CD4-positive, alpha-beta T cell (primary cell): ENCODE measurements around the gene NADK2. TPM values are rescaled to one million over a fixed set of nuclear protein-coding genes. Genes with fewer than 3 reads are reported as not detected.

Experiments
- ATAC-seq: fragments of 200-7000 bp; cut with Tn5 transposase; one replicate; pipeline ENCODE4 v1.10.0; 2022; ENCODE audit warnings: mild to moderate bottlenecking; ENCODE audit not compliant: poor library complexity
- CTCF ChIA-PET: fragments of 350-600 bp; sonication (Branson Sonifier 250); formaldehyde crosslinking; loops from one replicate; lab custom pipeline; 2021; ENCODE audit warnings: antibody characterized with exemption, inconsistent platforms; lab: Charles Lee
- POLR2A ChIA-PET: fragments of 350-600 bp; sonication (Branson Sonifier 250); formaldehyde crosslinking; loops from one replicate; lab custom pipeline; 2021; ENCODE audit warnings: antibody characterized with exemption, inconsistent platforms; lab: Charles Lee
- DNase-seq, 14 experiments: peaks; one replicate each; pipeline ENCODE4 v3.0.0-alpha.2; 2013 to 2020; ENCODE audit warnings: mixed read lengths in 2 of 14
- H3K27ac ChIP-seq, 2 donors: one replicate each; pipeline versions ENCODE4 v1.5.1 to v1.7.0; 2013; ENCODE audit warnings: low read length in 2 of 2, low read depth in 1 of 2, mild to moderate bottlenecking in 1 of 2
- H3K27me3 ChIP-seq, 2 experiments: 1 replicate in 1 of 2; 2 replicates in 1 of 2; pipeline versions ENCODE4 v1.6.1 to v1.7.0; 2013; ENCODE audit warnings: low read length in 2 of 2, control low read depth in 1 of 2, mild to moderate bottlenecking in 1 of 2, moderate library complexity in 1 of 2; ENCODE audit not compliant: insufficient read depth in 2 of 2, control insufficient read depth in 1 of 2
- H3K36me3 ChIP-seq: one replicate; pipeline ENCODE4 v1.6.1; 2013; ENCODE audit warnings: low read length, control low read depth; ENCODE audit not compliant: insufficient read depth
- H3K4me1 ChIP-seq: one replicate; pipeline ENCODE4 v1.6.1; 2013; ENCODE audit warnings: low read length, control low read depth; ENCODE audit not compliant: insufficient read depth
- H3K4me3 ChIP-seq: one replicate; pipeline ENCODE4 v1.5.1; 2013; ENCODE audit warnings: mild to moderate bottlenecking, low read length, moderate library complexity
- H3K9me3 ChIP-seq, 2 experiments: 1 replicate in 1 of 2; 2 replicates in 1 of 2; pipeline versions ENCODE4 v1.6.1 to v1.7.0; 2013; ENCODE audit warnings: low read length in 2 of 2, mild to moderate bottlenecking in 2 of 2, control low read depth in 1 of 2, moderate library complexity in 1 of 2; ENCODE audit not compliant: control insufficient read depth in 1 of 2, insufficient read depth in 1 of 2
- H3K27ac Mint-ChIP-seq: one replicate; pipeline ENCODE4 v1.8.0; 2020; ENCODE audit warnings: mixed read lengths
- H3K27me3 Mint-ChIP-seq: one replicate; pipeline ENCODE4 v1.8.0; 2021; ENCODE audit warnings: mixed read lengths
- H3K36me3 Mint-ChIP-seq: one replicate; pipeline ENCODE4 v1.8.0; 2021; ENCODE audit warnings: low read depth, mixed read lengths
- H3K4me1 Mint-ChIP-seq: one replicate; pipeline ENCODE4 v1.8.0; 2021; ENCODE audit warnings: low read depth, mixed read lengths
- H3K4me3 Mint-ChIP-seq: one replicate; pipeline ENCODE4 v1.8.0; 2020; ENCODE audit warnings: mild to moderate bottlenecking, mixed read lengths
- H3K9me3 Mint-ChIP-seq: one replicate; pipeline ENCODE4 v1.8.0; 2020; ENCODE audit warnings: mixed read lengths
- intact Hi-C, 2 experiments: fragments of 100-400 bp; cut with DNase I in 1 of 2; cut with micrococcal nuclease in 1 of 2; formaldehyde crosslinking; loops; one replicate each; pipeline versions ENCODE4 v1.15.1 to v1.9.0; 2023 to 2025; cut with DNase I, micrococcal nuclease
- total RNA-seq, 174 experiments: library from RNA in 2 of 174; stranded (reverse) in 2 of 174; gene quantifications; one replicate each; pipeline ENCODE4 v1.2.3 and lab custom pipeline; 2021 to 2026
- TF ChIP-seq, protein P1 (sequence below): fragments of 200-600 bp; IDR thresholded peaks from one replicate; pipeline ENCODE4 v1.8.0; 2022; ENCODE audit warnings: antibody characterized with exemption, mild to moderate bottlenecking

Gene NADK2
- total RNA-seq, 2 experiments from 2014 or later = 12.5 to 13.3 TPM

DNA sequence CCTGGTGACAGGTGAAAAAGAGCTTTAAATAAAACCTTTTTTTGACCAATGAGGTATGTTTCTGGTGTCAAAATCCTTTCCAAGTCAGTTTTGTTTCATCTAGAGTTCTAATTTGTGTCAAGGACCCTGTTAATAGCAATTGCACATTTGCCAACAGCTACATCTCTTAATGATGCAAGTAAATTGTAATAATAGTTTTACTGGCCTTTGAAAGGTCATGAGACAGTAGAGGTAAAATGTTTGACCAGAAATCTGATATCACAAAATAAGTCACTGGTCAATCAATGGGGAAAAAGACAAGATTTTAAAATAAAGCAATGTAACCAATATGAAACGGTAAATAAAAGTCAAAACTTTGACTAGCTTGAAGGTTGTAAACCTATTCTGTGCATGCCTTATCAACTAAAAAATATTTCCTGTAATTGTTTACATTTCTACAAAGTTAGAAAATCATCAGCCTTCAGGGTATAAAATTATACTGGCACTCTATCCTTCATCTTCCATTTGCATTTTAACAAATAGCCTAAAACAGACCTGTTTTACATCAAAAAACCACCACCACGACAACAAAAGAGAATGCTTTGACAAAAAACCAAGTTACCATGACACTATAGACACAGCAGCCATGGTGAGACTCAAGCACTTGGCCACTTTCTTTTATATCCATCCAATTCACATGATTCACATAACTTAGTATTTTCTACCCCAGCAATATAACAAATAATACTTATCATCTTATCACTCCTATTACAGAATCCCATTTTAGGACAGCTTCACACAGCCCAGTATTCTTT is 3.0 kb downstream of the NADK2 start:
- Histone ChIP-seq H3K36me3 (no peaks in the 10 kb centered on the region), H3K9me3 (no peaks in the 10 kb centered on the region), H3K27ac (no peak overlapping the region), H3K27me3 (no peaks in the 10 kb centered on the region), H3K4me3 (no peak overlapping the region), H3K4me1 (peaks cover 22% of the 10 kb centered on the region)
- Mint-ChIP-seq H3K27ac (peak overlapping the region; percentile 85), H3K36me3 (peaks cover 4% of the 10 kb centered on the region), H3K27me3 (no peaks in the 10 kb centered on the region), H3K4me3 (peak overlapping the region; percentile 34), H3K9me3 (no peaks in the 10 kb centered on the region), H3K4me1 (peaks cover 58% of the 10 kb centered on the region)
- DNase-seq (no peak), ATAC-seq (no peak)
- ChIA-PET POLR2A (interaction anchor here (0.6 to 1.5 kb wide), 2 partner anchors 11 to 88 kb away, joined by 4 to 6 read pairs; partner anchors contain the start of genes LMBRD2 and SKP2), CTCF (no interaction called here)
- TF ChIP-seq, protein P1, sequence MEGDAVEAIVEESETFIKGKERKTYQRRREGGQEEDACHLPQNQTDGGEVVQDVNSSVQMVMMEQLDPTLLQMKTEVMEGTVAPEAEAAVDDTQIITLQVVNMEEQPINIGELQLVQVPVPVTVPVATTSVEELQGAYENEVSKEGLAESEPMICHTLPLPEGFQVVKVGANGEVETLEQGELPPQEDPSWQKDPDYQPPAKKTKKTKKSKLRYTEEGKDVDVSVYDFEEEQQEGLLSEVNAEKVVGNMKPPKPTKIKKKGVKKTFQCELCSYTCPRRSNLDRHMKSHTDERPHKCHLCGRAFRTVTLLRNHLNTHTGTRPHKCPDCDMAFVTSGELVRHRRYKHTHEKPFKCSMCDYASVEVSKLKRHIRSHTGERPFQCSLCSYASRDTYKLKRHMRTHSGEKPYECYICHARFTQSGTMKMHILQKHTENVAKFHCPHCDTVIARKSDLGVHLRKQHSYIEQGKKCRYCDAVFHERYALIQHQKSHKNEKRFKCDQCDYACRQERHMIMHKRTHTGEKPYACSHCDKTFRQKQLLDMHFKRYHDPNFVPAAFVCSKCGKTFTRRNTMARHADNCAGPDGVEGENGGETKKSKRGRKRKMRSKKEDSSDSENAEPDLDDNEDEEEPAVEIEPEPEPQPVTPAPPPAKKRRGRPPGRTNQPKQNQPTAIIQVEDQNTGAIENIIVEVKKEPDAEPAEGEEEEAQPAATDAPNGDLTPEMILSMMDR = no peak
- intact Hi-C loops = loop anchor here in 1 of 2 experiments (10.0 kb wide), 1 partner anchor 624 kb away; the partner anchor contains the start of gene SPEF2

DNA sequence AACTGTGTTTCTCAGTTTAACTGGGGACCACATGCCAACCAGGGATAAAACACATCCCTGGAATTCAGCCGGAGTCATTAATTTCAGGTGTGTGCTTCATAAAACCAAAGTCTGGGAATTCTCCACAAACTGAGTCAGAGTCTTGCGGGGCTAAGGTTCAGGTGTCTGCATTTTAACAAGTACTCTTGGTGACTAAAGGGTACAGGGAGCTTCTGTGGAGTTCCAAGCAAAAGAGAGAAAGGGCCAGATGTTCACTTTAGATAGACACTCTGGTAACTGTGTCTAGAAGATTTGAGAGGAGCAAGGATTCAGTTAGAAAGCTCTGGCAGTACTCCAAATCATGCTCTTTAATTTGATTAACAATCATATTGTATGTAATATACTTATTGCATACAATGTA is 4.0 kb downstream of the NADK2 start:
- Histone ChIP-seq H3K27me3 (no peaks in the 10 kb centered on the region), H3K4me1 (peaks cover 18% of the 10 kb centered on the region), H3K36me3 (no peaks in the 10 kb centered on the region), H3K27ac (no peak overlapping the region), H3K4me3 (no peak overlapping the region), H3K9me3 (no peaks in the 10 kb centered on the region)
- TF ChIP-seq, protein P1 = no peak
- Mint-ChIP-seq H3K27me3 (no peaks in the 10 kb centered on the region), H3K4me3 (no peak overlapping the region), H3K4me1 (peaks cover 55% of the 10 kb centered on the region), H3K36me3 (peaks cover 4% of the 10 kb centered on the region), H3K9me3 (no peaks in the 10 kb centered on the region), H3K27ac (peak overlapping the region; percentile 40)
- ChIA-PET POLR2A (interaction anchor here (1.3 kb wide), 1 partner anchor 86 kb away, joined by 3 read pairs; the partner anchor contains the start of gene SKP2), CTCF (no interaction called here)
- intact Hi-C loops = loop anchor here in 1 of 2 experiments (10.0 kb wide), 1 partner anchor 623 kb away; the partner anchor contains the start of gene SPEF2
- no peak for ATAC-seq
- DNase-seq = no peak

DNA sequence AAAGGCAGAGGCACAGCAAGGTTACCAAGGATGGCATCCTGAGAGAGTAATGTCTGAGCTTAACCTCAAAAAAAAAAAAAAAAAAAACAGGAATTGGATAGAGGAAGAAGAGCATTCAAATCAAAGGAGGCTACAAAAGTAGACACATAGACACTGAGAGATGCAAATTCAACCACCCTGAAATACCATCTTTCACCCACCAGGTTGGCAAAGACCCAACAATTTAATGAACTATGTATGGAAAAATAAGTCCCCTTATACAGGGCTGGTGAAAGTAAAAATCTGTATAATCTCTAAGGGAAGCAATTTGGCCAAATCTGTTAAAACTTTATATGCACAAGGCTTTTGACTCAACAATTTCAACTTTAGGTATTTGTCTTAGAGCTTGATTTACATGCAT is 4.9 kb downstream of the NADK2 start:
- no peak overlapping the region for H3K27ac ChIP-seq
- no peaks in the 10 kb centered on the region for H3K36me3 ChIP-seq
- H3K27me3 ChIP-seq = no peaks in the 10 kb centered on the region
- TF ChIP-seq, protein P1 = no peak
- peaks cover 49% of the 10 kb centered on the region for H3K4me1 Mint-ChIP-seq
- ChIA-PET POLR2A (interaction anchor here (1.3 kb wide), 1 partner anchor 85 kb away, joined by 3 read pairs; the partner anchor contains the start of gene SKP2), CTCF (interaction anchor here (1.3 kb wide), 1 partner anchor 20 kb away, joined by 3 read pairs; no protein-coding TSS in a partner anchor)
- H3K4me3 Mint-ChIP-seq = no peak overlapping the region
- H3K4me1 ChIP-seq = peaks cover 10% of the 10 kb centered on the region
- H3K27ac Mint-ChIP-seq = no peak overlapping the region
- H3K4me3 ChIP-seq = no peak overlapping the region
- no peaks in the 10 kb centered on the region for H3K27me3 Mint-ChIP-seq
- no peaks in the 10 kb centered on the region for H3K9me3 ChIP-seq
- intact Hi-C loops = loop anchor here in 1 of 2 experiments (10.0 kb wide), 1 partner anchor 622 kb away; the partner anchor contains the start of gene SPEF2
- ATAC-seq (no peak), DNase-seq (no peak)
- no peaks in the 10 kb centered on the region for H3K9me3 Mint-ChIP-seq
- peaks cover under 1% of the 10 kb centered on the region for H3K36me3 Mint-ChIP-seq
